Vagina (tissue), 2 donors: ENCODE results near the gene FAM200B. TPM values are rescaled to one million over a fixed set of nuclear protein-coding genes. Genes with fewer than 3 reads are reported as not detected.
A peak's percentile ranks its signal among the peaks of the same experiment; 100 is the strongest.

Source experiments
- DNase-seq, 2 donors: peaks; one replicate each; pipeline ENCODE4 v3.0.0-alpha.2; 2017; ENCODE audit errors: extremely low spot score in 2 of 2
- H3K27ac ChIP-seq: fragments of 200-600 bp; sonication (generic); one replicate; pipeline ENCODE4 v1.5.1; 2019
- H3K27me3 ChIP-seq: fragments of 200-600 bp; sonication (generic); one replicate; pipeline ENCODE4 v1.5.1; 2019
- H3K36me3 ChIP-seq, 2 donors: fragments of 200-600 bp; sonication (generic); one replicate each; pipeline ENCODE4 v1.5.1; 2017 to 2019
- H3K4me1 ChIP-seq: fragments of 200-600 bp; sonication (generic); one replicate; pipeline ENCODE4 v1.5.1; 2019
- H3K4me3 ChIP-seq, 2 donors: fragments of 200-600 bp; sonication (generic); 1 replicate in 1 of 2; 2 replicates in 1 of 2; pipeline ENCODE4 v1.5.1; 2016 to 2019
- H3K9me3 ChIP-seq: fragments of 200-600 bp; sonication (generic); one replicate; pipeline ENCODE4 v1.5.1; 2019
- POLR2A ChIP-seq, 2 donors: fragments of 450-650 bp; IDR thresholded peaks; one replicate each; pipeline ENCODE4 v1.6.1; 2017; ENCODE audit warnings: antibody characterized with exemption in 2 of 2, mild to moderate bottlenecking in 2 of 2, moderate library complexity in 2 of 2
- POLR2AphosphoS5 ChIP-seq, 2 donors: sonication (generic); formaldehyde crosslinking; IDR thresholded peaks; one replicate each; pipeline ENCODE4 v1.9.0; 2017; ENCODE audit warnings: antibody characterized with exemption in 2 of 2, mild to moderate bottlenecking in 2 of 2, low read depth in 1 of 2; ENCODE audit not compliant: insufficient read depth in 1 of 2
- intact Hi-C: fragments of 100-400 bp; cut with DNase I; formaldehyde crosslinking; loops from one replicate; pipeline ENCODE4 v1.15.1; 2023
- total RNA-seq: library from RNA; depleted of rRNA; stranded (reverse); fragments of >200 nt; gene quantifications from one replicate; pipeline ENCODE4 v1.2.3, GENCODE V29; 2016
- TF ChIP-seq, protein P1 (sequence below), 3 experiments: fragments of 450-650 bp in 2 of 3; fragments of 200-600 bp in 1 of 3; sonication (generic) in 1 of 3; IDR thresholded peaks; one replicate each; pipeline ENCODE4 v1.5.1; 2017 to 2019; ENCODE audit warnings: antibody characterized with exemption in 3 of 3, mild to moderate bottlenecking in 2 of 3, moderate library complexity in 2 of 3

The FAM200B gene
- total RNA-seq, 1 donor from 2014 or later: 29.5 TPM

DNA sequence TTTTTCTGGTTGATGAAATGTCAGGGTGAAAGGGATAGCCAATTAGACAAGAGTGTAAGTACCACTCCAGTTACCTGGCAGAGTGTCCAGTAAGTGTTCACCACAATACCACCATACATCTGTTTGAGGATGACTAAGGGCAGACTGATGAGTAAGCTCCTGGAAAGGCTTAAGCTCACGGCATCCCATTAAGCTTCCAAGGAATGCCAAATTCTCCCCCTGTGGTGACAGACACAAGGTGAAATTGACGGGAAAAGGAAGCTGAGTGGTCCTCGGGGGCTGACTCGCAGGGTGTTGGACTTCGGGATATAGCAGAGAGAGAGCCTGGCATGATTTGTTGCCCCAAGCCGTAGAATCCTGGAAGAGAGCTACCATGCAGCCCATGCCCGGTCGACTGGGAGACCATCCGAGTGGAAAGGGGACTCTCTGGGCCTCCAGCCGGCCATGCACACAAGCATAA lies 13.6 kb downstream of the FAM200B start:
- H3K9me3 ChIP-seq: no peaks in the 10 kb centered on the region
- no peak for DNase-seq
- H3K27me3 ChIP-seq: no peaks in the 10 kb centered on the region
- no peak overlapping the region for H3K4me3 ChIP-seq
- H3K27ac ChIP-seq: no peak overlapping the region
- TF ChIP-seq, protein P1, sequence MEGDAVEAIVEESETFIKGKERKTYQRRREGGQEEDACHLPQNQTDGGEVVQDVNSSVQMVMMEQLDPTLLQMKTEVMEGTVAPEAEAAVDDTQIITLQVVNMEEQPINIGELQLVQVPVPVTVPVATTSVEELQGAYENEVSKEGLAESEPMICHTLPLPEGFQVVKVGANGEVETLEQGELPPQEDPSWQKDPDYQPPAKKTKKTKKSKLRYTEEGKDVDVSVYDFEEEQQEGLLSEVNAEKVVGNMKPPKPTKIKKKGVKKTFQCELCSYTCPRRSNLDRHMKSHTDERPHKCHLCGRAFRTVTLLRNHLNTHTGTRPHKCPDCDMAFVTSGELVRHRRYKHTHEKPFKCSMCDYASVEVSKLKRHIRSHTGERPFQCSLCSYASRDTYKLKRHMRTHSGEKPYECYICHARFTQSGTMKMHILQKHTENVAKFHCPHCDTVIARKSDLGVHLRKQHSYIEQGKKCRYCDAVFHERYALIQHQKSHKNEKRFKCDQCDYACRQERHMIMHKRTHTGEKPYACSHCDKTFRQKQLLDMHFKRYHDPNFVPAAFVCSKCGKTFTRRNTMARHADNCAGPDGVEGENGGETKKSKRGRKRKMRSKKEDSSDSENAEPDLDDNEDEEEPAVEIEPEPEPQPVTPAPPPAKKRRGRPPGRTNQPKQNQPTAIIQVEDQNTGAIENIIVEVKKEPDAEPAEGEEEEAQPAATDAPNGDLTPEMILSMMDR (IDR thresholded peaks at IDR 0.05): no peak
- TF ChIP-seq POLR2AphosphoS5 (IDR thresholded peaks at IDR 0.05; ENCODE audit: insufficient read depth in 1 of 2, low read depth in 1 of 2): no peak
- TF ChIP-seq POLR2A (IDR thresholded peaks at IDR 0.05): no peak
- intact Hi-C loops: no loop called here
- H3K4me1 ChIP-seq: peaks cover 14% of the 10 kb centered on the region
- no peaks in the 10 kb centered on the region for H3K36me3 ChIP-seq

DNA sequence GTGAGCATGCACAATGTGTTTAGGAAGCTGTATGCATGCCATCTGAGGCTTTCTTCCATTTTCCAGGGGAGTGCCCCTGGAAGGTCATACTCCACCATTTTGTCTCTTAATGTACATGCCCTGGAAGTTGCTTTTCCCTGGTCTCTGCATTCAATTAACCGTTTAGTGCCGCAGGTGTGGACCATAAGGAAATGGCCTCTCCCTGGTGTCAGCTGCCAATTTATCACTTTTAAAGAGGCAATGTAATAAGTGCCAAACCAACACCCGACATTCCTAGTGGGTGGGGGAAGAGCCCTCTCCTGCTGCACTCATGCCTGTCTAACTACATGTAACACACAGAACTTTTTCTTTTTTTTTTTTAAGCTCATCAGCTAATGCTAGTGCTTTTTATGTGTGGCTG lies 14.1 kb downstream of the FAM200B start:
- Histone ChIP-seq H3K4me3 (no peak overlapping the region), H3K27ac (no peak overlapping the region), H3K9me3 (no peaks in the 10 kb centered on the region), H3K4me1 (peaks cover 10% of the 10 kb centered on the region), H3K36me3 (no peaks in the 10 kb centered on the region), H3K27me3 (no peaks in the 10 kb centered on the region)
- DNase-seq: no peak
- intact Hi-C loops: no loop called here
- TF ChIP-seq, protein P1 (IDR thresholded peaks at IDR 0.05): no peak
- no peak for TF ChIP-seq POLR2AphosphoS5 (IDR thresholded peaks at IDR 0.05; ENCODE audit: insufficient read depth in 1 of 2, low read depth in 1 of 2)
- TF ChIP-seq POLR2A (IDR thresholded peaks at IDR 0.05): no peak

DNA sequence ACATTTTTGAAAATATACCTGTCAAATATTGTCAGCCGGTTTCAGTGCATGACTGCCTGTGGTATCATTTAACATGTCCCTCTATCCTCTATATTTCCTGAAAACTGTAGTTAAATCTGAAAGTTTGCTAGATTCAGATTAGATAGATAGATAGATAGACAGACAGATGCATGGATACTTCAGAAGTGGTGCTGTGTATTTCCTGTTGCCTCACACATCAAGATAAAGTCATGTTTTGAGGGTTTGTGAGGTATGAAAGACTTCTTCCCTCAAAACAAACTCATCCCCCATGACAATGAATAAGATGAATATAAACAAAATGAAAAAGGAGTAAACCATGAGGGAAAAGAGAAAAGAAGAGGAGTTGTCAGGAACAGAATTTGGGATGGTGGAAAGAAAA lies 15.2 kb downstream of the FAM200B start:
- DNase-seq: no peak
- Histone ChIP-seq H3K9me3 (no peaks in the 10 kb centered on the region), H3K27ac (no peak overlapping the region), H3K4me1 (no peaks in the 10 kb centered on the region), H3K27me3 (no peaks in the 10 kb centered on the region), H3K36me3 (no peaks in the 10 kb centered on the region), H3K4me3 (no peak overlapping the region)
- TF ChIP-seq POLR2A (IDR thresholded peaks at IDR 0.05): no peak
- TF ChIP-seq, protein P1 (IDR thresholded peaks at IDR 0.05): no peak
- no peak for TF ChIP-seq POLR2AphosphoS5 (IDR thresholded peaks at IDR 0.05; ENCODE audit: insufficient read depth in 1 of 2, low read depth in 1 of 2)
- intact Hi-C loops: no loop called here

DNA sequence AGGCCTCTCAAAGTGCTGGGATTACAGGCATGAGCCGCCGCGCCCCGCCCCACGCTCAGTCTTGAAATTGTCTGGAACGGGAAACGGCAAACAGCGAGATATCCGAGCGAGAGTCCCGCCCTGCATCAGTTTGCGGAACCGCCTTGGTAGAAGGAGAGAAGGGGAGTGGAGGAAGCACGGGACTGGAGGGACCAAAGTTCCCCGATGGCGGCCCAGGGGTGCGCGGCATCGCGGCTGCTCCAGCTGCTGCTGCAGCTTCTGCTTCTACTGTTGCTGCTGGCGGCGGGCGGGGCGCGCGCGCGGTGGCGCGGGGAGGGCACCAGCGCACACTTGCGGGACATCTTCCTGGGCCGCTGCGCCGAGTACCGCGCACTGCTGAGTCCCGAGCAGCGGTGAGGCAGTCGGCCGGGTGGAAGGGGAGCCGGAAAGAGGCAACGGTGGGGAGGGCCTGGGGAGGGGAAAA lies 21.3 kb downstream of the FAM200B start, which contains the start of gene BST1:
Gene BST1 (plus strand): TSS at position 125 of the 463 bp plus-strand sequence. CDS start 80 bp downstream, at position 205.
- peak within 1 kb of the TSS; percentile 58 for H3K27ac ChIP-seq
- no peaks in the 10 kb centered on the region for H3K9me3 ChIP-seq
- intact Hi-C loops: no loop called here
- H3K36me3 ChIP-seq: no peaks in the 10 kb centered on the region
- TF ChIP-seq, protein P1 (IDR thresholded peaks at IDR 0.05): no peak
- TF ChIP-seq POLR2AphosphoS5 (IDR thresholded peaks at IDR 0.05; ENCODE audit: insufficient read depth in 1 of 2, low read depth in 1 of 2) (peak in 1 of 2 donors; percentile 51), POLR2A (IDR thresholded peaks at IDR 0.05) (no peak)
- peaks cover 7% of the 10 kb centered on the region for H3K4me1 ChIP-seq
- H3K4me3 ChIP-seq: peak within 1 kb of the TSS; percentile 49 to 75
- no peak for DNase-seq
- no peaks in the 10 kb centered on the region for H3K27me3 ChIP-seq

DNA sequence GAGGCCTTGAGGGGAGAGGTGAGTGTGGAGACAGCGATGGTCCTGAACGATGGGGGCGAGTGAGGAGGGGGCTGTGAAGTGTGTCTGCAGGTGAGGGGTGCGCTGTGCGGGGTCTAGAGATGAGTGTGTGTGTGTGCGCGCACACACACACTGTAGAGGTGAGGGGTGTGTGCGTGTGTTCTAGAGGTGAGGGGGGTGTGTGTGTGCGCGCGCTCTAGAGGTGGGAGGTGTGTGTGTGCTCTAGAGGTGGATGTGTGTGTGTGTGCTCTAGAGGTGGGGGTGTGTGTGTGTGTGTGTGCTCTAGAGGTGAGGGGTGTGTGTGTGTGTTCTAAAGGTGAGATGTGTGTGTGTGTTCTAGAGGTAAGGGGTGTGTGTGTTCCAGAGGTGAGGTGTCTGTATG lies 21.8 kb downstream of the FAM200B start:
- intact Hi-C loops: no loop called here
- Histone ChIP-seq H3K27me3 (no peaks in the 10 kb centered on the region), H3K4me3 (peak overlapping the region; percentile 49 to 75), H3K36me3 (no peaks in the 10 kb centered on the region), H3K9me3 (no peaks in the 10 kb centered on the region), H3K27ac (peak overlapping the region; percentile 58), H3K4me1 (peaks cover 7% of the 10 kb centered on the region)
- DNase-seq: no peak
- TF ChIP-seq, protein P1 (IDR thresholded peaks at IDR 0.05): no peak
- no peak for TF ChIP-seq POLR2AphosphoS5 (IDR thresholded peaks at IDR 0.05; ENCODE audit: insufficient read depth in 1 of 2, low read depth in 1 of 2)
- TF ChIP-seq POLR2A (IDR thresholded peaks at IDR 0.05): no peak
